OCI-LY7 (cell line): ENCODE measurements around the gene MOV10.

Experiments
- CTCF ChIP-seq: fragments of 200-600 bp; sonication (generic); conservative IDR thresholded peaks from 2 replicates; pipeline ENCODE4 v1.5.1; 2014; ENCODE audit warnings: mild to moderate bottlenecking, antibody characterized with exemption, low read length, moderate library complexity, mixed read lengths
- EZH2phosphoT487 ChIP-seq: fragments of 200-600 bp; sonication (generic); IDR thresholded peaks from 2 replicates; pipeline ENCODE4 v1.6.1; 2018; ENCODE audit warnings: low read depth, borderline replicate concordance, mild to moderate bottlenecking, mixed run types, antibody characterized with exemption, low read length, moderate library complexity, mixed read lengths

GRCh38 chr1:112672009-112672408 is 2.5 kb upstream of the MOV10 start:
- no peak for TF ChIP-seq CTCF
- no peak for TF ChIP-seq EZH2phosphoT487
